Gastroesophageal sphincter (tissue), 4 donors: Measurements from ENCODE around the gene ARHGAP42. TPM values are rescaled to one million over a fixed set of nuclear protein-coding genes. Genes with fewer than 3 reads are reported as not detected.
A peak's percentile ranks its signal among the peaks of the same experiment; 100 is the strongest.

Experiments
- ATAC-seq: fragments of 150-250 bp; one replicate; pipeline ENCODE4 v1.9.1; 2016; ENCODE audit warnings: mild to moderate bottlenecking, moderate library complexity
- H3K27ac ChIP-seq, 4 donors: fragments of 200-600 bp; sonication (generic) in 3 of 4; 1 replicate in 3 of 4; 2 replicates in 1 of 4; pipeline ENCODE4 v1.5.1; 2016 to 2019
- H3K27me3 ChIP-seq: fragments of 200-600 bp; sonication (generic); one replicate; pipeline ENCODE4 v1.5.1; 2019
- H3K36me3 ChIP-seq, 2 donors: fragments of 200-600 bp; sonication (generic); one replicate each; pipeline ENCODE4 v1.5.1; 2019; ENCODE audit warnings: control low read depth in 1 of 2
- H3K4me1 ChIP-seq, 3 donors: fragments of 200-600 bp; sonication (generic); 1 replicate in 2 of 3; 2 replicates in 1 of 3; pipeline ENCODE4 v1.5.1; 2016 to 2019; ENCODE audit warnings: control low read depth in 2 of 3
- H3K4me3 ChIP-seq, 2 donors: fragments of 200-600 bp; sonication (generic); one replicate each; pipeline ENCODE4 v1.5.1; 2019; ENCODE audit warnings: mild to moderate bottlenecking in 1 of 2, moderate library complexity in 1 of 2
- H3K9me3 ChIP-seq, 3 donors: fragments of 200-600 bp; sonication (generic); one replicate each; pipeline ENCODE4 v1.5.1; 2017 to 2019; ENCODE audit warnings: control low read depth in 2 of 3
- CTCF ChIP-seq, 4 experiments: fragments of 200-600 bp in 2 of 4; fragments of 450-650 bp in 2 of 4; sonication (generic) in 1 of 4; IDR thresholded peaks; one replicate each; pipeline ENCODE4 v1.5.1; 2017 to 2019; ENCODE audit warnings: antibody characterized with exemption in 4 of 4, mild to moderate bottlenecking in 2 of 4, moderate library complexity in 2 of 4
- EP300 ChIP-seq: sonication (generic); formaldehyde crosslinking; IDR thresholded peaks from one replicate; pipeline ENCODE4 v1.6.1; 2017; ENCODE audit warnings: antibody characterized with exemption, mild to moderate bottlenecking
- POLR2A ChIP-seq, 2 donors: fragments of 450-650 bp; IDR thresholded peaks; one replicate each; pipeline ENCODE4 v1.6.1; 2017; ENCODE audit warnings: antibody characterized with exemption in 2 of 2, mild to moderate bottlenecking in 2 of 2, moderate library complexity in 1 of 2
- POLR2AphosphoS5 ChIP-seq: sonication (generic); formaldehyde crosslinking; IDR thresholded peaks from one replicate; pipeline ENCODE4 v1.6.1; 2017; ENCODE audit warnings: antibody characterized with exemption
- WGBS, 2 donors: methylation state at CpG; one replicate each; pipeline ENCODE4 v1.1.5; 2018; ENCODE audit warnings: low coverage in 1 of 2; 5-methylcytosine and 5-hydroxymethylcytosine counted together
- total RNA-seq, 4 donors: library from RNA; depleted of rRNA; stranded (reverse); fragments of >200 nt; gene quantifications; one replicate each; pipeline ENCODE4 v1.1.0, GENCODE V29; 2016

The ARHGAP42 gene
- total RNA-seq, 4 donors from 2014 or later: 6.3 to 29.1 (median 9.9) TPM

GRCh38 chr11:100684101-100685065, 2.7 kb upstream of the ARHGAP42 start:
- TF ChIP-seq POLR2AphosphoS5 (peak; percentile 49), EP300 (no peak)
- Histone ChIP-seq H3K27ac (peak overlapping the region in 3 of 4 donors; percentile 7 to 49 (median 40)), H3K9me3 (no peaks in the 10 kb centered on the region), H3K36me3 (no peaks in the 10 kb centered on the region), H3K27me3 (no peaks in the 10 kb centered on the region), H3K4me3 (no peak overlapping the region), H3K4me1 (peaks cover 0 to 41% (median 3%) of the 10 kb centered on the region in 3 donors)
- whole genome bisulfite sequencing, 2 donors: 32 to 38% methylated on average over 6 of the region's 6 CpGs
- ATAC-seq: no peak

GRCh38 chr11:100686476-100687053, 523 bp upstream of the ARHGAP42 start:
- no peak for ATAC-seq
- Histone ChIP-seq H3K27me3 (no peaks in the 10 kb centered on the region), H3K9me3 (no peaks in the 10 kb centered on the region), H3K4me1 (peaks cover 0 to 50% (median 3%) of the 10 kb centered on the region in 3 donors), H3K4me3 (peak overlapping the region; percentile 55 to 80), H3K27ac (peak overlapping the region in 3 of 4 donors; percentile 75 to 90 (median 84)), H3K36me3 (no peaks in the 10 kb centered on the region)
- TF ChIP-seq CTCF (IDR thresholded peaks at IDR 0.05) (no peak), POLR2A (IDR thresholded peaks at IDR 0.05) (no peak), EP300 (no peak), POLR2AphosphoS5 (no peak)
- 48 to 51% methylated on average over 10 to 14 of the region's 14 CpGs for WGBS, 2 donors

GRCh38 chr11:100687630-100688395, 725 bp downstream of the ARHGAP42 start:
- TF ChIP-seq POLR2A (IDR thresholded peaks at IDR 0.05) (no peak), POLR2AphosphoS5 (peak; percentile 34), EP300 (no peak), CTCF (IDR thresholded peaks at IDR 0.05) (peak; percentile 44 to 74 (median 61))
- peaks cover 0 to 50% (median 3%) of the 10 kb centered on the region in 3 donors for H3K4me1 ChIP-seq
- ATAC-seq: peak; percentile 80
- H3K9me3 ChIP-seq: no peaks in the 10 kb centered on the region
- no peaks in the 10 kb centered on the region for H3K27me3 ChIP-seq
- H3K27ac ChIP-seq: peak overlapping the region in 3 of 4 donors; percentile 75 to 90 (median 84)
- 0 to 5% methylated on average over 7 to 10 of the region's 24 CpGs for WGBS, 2 donors
- no peaks in the 10 kb centered on the region for H3K36me3 ChIP-seq
- peak overlapping the region; percentile 55 to 80 for H3K4me3 ChIP-seq

- Histone ChIP-seq H3K9me3 (no peaks in the 10 kb centered on the region), H3K4me3 (peak overlapping the region in 1 of 2 donors; percentile 80), H3K36me3 (no peaks in the 10 kb centered on the region), H3K27ac (no peak overlapping the region), H3K27me3 (no peaks in the 10 kb centered on the region), H3K4me1 (peaks cover 0 to 50% (median 3%) of the 10 kb centered on the region in 3 donors)
- 46 to 76% methylated on average over 4 of the region's 4 CpGs for WGBS, 2 donors
- ATAC-seq: no peak
- TF ChIP-seq CTCF (IDR thresholded peaks at IDR 0.05) (no peak), POLR2AphosphoS5 (no peak), POLR2A (IDR thresholded peaks at IDR 0.05) (no peak), EP300 (no peak)
These were observed 2.1 kb downstream of the ARHGAP42 start for GRCh38 chr11:100689141-100689540.
